ENCODE measurements around the gene PLCB2.

The PLCB2 gene

DNA sequence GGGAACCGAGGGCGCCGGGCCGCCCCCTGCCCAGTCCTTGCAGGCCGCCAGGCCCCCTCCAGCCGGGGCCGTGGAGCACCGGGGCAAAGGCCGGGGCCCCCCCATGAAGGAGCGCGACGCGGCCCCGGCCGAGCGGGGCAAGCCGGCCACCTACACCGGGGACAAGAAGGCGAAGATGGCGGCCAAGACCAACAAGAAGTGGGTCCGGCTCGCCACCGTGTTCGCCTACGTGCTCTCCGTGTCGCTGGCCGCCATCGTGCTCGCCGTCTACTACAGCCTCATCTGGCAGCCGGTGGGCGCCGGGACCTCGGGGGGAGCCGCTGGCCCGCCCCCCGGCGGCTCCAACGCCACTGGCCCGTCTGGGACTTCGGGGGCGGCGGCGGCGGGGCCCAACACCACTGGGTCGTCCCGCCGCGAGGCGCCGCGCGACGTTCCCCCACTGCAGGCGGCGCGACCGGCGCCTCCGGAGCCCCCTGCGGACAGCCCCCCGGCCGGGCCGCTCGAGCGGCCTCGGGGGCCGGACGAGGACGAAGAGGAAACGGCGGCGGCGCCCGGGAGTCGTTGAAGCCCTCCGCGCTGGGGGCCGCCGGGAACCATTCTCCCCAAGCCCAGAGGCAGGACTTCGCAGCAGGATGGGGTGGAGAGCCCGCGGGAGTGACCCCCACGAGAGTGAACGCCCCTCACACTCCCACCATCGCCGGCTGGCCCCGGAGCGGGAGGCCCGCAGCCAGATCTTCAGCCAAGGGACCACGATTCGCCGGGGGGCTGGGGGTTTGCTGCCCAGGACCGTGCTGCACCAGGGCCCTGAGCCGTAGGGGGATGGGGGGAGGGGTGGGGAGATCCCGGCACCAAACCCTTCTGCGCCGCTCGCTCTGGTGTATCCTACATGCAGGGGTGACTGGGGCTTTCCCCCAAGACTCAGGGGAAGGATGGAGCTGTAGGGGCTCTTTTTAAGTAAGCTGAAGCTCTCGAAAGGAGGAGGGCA lies 16.5 kb upstream of the PLCB2 start:
- DNase-seq, result no peak

- peak; percentile 82 for DNase-seq
Observed at GRCh38 chr15:40323239-40323952, 15.7 kb upstream of the PLCB2 start, which contains the start of gene INAFM2. INAFM2 (plus strand) TSS chr15:40323692; CDS start chr15:40324056, 364 bp downstream.

- no peak for DNase-seq
Observed at GRCh38 chr15:40322531-40323238, 14.9 kb upstream of the PLCB2 start.

DNA sequence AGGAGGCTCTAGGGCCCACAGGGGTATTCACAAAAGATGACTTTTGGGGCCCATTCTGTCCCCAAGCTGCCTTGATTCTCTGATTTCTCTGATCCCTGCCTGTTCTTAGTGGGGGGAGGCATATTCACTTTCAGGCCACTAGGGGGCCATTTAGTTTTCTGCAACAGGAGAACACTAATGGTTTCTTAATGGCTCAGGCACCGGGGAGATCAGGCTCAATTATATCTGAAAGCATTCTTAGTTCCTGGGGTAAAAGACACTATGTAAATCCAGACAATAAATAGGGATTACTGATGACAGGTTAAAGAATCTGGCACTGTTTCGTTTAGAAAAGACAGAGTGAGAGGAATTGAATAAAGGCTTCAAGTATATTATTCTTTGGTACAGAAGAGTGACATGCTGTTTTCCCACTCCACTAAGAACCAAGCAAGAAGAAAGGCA lies 13.2 kb upstream of the PLCB2 start:
- peak; percentile 37 for DNase-seq

GRCh38 chr15:40320409-40320808 lies 12.7 kb upstream of the PLCB2 start:
- no peak for DNase-seq

DNA sequence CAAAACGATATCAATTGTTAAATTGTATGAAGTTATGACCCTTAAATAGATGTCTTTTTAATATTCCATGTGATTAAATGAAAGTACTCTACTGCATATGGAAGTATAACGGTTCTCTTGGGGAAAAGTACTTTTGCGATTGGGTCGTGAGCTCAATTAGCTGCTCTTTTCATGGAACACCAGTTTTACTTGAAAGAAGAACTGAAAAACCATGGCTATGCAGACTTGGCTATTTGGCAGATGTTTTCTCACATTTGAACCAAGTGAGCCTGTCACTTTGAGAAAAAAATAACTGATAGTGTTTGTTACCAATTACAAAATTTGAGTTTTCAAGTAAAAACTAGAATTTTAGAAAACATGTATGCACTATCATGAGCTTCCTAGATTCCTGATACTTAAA lies 9.8 kb upstream of the PLCB2 start:
- DNase-seq, result no peak

- DNase-seq, result no peak
Observed at GRCh38 chr15:40316931-40317330, 9.2 kb upstream of the PLCB2 start.

DNA sequence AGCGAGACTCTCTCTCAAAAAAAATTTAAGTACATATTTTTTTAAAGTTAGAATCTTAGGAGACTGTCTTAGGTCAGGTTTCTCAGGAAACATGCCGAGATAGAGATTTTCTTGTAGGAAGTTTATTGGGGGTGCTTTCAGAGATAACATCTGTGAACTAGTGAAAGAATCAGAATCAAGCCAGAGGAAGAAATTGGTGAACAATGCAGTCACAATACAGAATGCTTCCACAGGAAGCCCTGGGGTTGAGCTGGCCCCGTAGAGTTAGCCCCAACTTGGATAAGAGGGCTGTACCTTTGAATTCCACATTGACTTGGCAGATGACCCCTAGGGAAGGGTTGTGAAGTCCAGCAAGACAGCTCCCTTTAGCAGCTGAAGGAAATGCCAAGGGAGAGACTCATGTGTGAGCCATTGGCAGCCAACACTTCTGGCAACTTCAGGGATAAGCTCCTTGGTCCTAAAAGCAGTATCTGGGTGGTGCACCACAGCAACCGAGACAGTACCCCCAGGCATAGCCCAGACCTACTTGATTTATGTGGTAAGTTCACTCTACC lies 7.1 kb upstream of the PLCB2 start:
- no peak for DNase-seq

DNA sequence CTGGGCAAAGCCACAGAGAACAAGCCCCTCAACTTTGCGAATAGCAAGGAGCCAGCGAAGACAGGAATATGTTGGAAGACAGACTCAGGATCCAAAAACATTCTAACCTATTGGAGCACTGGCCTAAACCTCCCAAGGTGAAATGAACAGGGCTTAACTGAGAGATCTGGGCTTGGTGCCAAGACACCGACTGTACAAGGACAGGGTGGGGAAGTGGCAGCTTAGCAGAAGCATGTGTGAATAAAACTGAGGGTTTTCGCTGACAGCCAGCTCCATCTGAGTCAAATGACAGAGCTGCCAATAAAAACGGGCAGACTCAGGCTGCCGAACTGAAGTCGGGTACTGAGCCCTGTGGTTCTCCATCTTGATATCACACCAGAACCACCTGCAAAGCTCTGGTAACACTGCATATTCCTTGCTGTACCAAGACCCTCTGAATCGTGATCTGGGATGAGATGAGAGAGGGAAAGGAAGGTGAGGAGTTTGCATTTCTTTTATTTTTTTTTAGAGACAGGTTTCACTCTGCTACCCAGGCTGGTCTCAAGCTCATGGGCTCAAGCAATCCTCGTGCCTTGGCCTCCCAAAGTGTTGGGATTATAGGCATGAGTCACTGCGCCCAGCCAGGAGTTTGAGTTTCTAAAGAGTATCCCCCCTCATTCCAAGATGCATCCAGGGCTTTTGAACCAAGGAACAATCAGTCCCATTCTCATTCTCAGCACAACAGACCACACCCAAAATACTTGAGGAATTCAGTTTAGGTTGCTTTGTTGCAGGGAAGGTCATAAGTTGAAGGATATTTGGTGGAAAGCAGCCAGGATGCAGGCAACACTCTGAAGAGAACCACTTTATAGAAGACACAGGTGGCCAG lies 6.0 kb upstream of the PLCB2 start:
- DNase-seq, result peak; percentile 75

DNA sequence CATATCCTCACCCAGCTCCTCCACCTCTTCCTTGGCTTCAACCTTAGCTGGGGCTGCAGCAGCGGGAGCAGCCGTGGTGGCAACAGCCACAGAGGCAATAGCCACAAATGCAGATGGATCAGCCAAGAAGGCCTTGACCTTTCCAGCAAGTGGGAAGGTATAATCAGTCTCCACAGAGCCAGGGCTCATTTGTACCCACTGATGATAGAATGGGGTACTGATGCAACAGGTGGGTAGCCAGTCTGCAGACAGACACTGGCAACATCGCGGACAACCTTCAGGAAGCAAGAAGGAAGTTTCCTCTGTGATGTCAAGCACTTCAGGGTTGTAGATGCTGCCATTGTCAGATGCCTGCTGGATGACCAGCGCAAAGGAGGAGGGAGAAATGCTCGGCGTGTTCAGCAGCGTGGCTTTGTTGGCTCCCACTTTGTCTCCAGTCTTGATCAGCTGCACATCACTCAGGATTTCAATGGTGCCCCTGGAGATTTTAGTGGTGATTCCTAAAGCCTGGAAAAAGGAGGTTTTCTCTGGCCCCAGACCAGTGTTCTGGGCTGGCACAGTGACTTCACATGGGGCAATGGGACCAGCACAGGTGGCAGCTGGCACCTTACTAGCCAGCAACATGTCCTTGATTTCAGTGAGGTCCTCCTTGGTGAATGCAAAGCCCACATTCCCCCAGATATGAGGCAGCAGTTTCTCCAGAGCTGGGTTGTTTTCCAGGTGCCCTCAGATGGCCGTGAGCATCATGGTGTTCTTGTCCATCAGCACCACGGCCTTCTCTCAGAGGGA lies 4.8 kb upstream of the PLCB2 start:
- DNase-seq, result no peak

DNA sequence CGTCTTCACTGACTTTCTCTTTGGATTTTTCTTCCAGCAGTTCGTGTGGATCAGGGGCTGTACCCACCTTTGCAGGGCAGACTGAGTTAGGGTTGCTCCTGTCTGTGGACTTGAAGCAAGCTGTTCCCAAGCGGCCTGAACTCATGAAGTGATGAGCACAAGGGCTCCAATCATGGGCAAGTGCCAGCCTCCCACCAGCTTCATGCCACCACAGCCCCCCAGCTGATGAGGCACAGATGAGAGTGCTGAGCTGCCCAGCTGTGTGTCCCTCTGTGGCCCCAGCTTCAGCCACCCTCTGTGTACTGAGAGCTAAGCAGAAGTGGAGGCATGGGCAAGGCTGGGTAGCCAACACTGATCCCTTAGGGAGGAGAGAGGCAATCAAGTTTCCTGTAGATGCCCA lies 3.3 kb upstream of the PLCB2 start:
- DNase-seq, result no peak

DNA sequence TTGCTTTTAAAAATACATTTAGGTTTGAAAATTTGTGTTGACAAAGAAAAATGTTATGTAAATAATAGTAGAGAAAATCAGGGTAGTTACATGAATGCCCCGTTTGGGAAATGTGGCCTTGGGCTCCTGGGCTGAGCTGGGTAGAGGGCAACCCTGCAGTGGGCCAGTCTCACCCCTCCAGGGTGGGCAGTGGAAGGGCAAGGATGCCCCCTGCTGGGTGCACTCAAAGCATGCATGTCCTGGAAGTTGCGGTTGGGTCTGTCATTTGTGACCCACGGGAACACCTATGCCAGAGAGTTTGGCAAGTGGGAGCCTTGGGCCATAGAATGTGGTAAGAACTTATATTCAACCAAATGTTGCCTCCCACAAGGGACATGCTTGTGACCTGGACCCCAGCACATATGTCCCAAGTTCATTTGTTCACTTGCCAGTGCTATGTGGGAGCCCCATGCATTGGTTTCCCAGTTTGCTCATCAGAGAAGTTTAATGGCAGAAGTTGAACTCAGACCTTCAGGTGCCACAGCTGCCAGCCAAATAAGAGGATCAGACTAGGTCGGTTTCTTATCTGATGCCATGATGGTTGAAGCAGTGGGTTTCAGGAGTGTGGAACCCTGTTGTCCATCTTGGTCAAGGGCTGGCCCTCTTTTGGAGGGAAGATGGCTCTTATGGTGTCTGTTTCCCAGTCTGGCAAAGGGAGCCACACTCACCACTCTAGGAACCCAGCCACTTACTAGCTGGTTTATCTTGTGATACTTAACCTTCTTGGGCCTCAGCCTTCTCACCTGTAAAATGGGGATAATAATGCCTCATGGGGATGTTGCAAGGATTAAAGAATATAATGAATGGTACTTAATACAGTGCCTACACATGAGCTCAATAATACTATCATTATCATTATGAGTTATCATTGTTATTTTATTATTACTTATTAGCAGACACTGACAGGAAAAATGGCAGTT lies 2.5 kb upstream of the PLCB2 start:
- peak; percentile 45 for DNase-seq

- DNase-seq, result no peak
Observed at GRCh38 chr15:40309344-40309862, 1.7 kb upstream of the PLCB2 start.

DNA sequence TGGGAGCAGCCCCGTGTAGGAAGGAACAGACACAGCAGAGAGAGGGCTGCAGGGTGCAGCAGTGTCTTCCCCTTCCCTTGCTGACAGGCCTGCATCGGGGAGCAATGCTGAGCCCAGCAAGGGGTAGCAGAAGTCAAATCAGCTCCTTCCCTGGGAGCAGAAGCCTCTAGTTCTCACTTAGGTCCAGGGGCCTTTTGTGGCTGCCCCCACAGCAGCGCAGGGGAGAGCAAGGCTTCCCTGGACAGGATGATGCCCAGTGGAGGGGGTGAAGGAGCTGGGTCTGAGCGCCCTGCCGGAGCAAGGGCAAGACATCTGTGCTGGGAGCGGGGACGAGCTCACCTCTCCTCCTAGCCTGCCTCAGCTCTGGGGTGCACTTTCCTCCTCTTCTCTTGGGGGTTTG lies 827 bp downstream of the PLCB2 start:
- DNase-seq, result no peak

DNA sequence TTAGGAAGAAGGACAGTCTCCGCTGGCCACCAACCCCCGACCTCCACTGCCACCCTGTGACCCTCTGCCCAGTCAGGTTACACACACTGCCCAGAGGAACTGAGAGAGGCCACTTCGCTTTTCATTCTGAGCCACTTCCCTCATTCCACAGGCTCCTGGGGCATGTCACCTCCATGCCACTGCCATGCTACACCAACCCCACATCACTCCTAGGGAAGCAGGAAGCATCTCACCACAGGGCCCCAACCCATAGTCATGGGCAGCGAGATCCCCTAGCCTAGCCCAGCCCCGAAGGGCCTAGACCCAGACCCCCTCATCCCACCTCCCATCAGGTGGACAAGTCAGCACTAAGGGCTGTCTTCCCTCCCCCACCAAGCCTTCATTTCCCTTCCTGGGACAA lies 1.4 kb downstream of the PLCB2 start:
- no peak for DNase-seq

DNA sequence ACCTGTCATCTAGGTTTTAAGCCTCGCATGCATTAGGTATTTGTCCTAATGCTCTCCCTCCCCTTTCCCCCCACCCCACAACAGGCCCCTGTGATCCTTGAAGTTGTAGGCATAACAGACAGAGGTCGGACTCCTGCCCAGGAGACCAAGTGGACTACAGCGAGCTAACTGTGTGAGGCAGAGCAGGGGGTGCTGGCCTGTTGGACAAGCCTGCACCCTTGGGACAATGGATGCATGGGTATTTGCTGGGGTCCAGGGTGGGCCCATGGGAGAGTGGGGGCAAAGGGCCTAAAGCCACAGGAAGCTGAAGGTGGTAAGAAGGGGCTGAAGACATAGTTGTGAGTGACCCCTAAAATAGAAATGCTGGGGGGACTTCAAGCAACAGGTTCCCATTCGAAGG lies 2.5 kb downstream of the PLCB2 start:
- no peak for DNase-seq

- no peak for DNase-seq
Observed at GRCh38 chr15:40303576-40303975, 4.2 kb downstream of the PLCB2 start.

- no peak for DNase-seq
Observed at GRCh38 chr15:40302981-40303380, 4.8 kb downstream of the PLCB2 start.

DNA sequence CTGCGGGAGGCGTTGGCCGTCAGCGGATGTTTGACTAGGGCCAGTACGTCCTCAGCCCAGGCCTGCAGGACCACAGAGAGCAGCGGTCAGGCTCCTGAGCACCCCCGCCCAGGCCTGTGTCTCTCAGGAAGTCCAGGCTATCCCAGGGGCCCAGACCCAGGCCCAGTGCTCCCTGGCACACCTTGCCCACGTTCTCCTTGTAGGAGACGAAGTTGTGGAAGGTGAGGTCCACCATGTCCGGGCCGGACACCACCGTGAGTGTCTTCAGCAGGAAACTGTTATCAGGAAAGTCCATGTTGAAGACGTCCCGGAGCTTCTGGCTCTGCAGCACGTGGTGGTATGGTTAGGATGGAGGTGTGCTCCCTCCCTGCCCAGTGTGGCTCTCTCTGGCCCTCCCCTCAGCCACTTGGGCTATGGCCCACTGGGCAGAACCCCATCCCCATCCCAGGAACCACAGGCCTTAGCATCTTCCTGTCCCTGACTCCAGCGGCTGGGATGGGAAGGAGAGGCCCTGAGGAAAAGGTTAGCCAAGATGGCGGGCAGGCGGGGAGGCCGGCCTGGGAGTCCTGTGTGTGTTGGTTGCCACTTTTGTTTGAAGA lies 5.3 kb downstream of the PLCB2 start:
- no peak for DNase-seq

Measured in NCI-H1694 (cell line).